SK-N-SH (cell line): Measurements from ENCODE around the gene FAT1.

Source experiments
- FOXM1 ChIP-seq: IDR thresholded peaks from 2 replicates; pipeline ENCODE4 v1.4.0; 2012; ENCODE audit warnings: low read depth, mild to moderate bottlenecking
- GABPA ChIP-seq: IDR thresholded peaks from 2 replicates; pipeline ENCODE4 v1.4.0; 2012; ENCODE audit warnings: low read depth, mild to moderate bottlenecking
- GATA2 ChIP-seq: sonication (generic); formaldehyde crosslinking; IDR thresholded peaks from 2 replicates; pipeline ENCODE4 v1.5.0; 2020; ENCODE audit warnings: mild to moderate bottlenecking, missing genetic modification reagents
- RAD21 ChIP-seq: IDR thresholded peaks from 2 replicates; pipeline ENCODE4 v1.6.1; 2012; ENCODE audit warnings: mild to moderate bottlenecking, low read length
- RCOR1 ChIP-seq: fragments of 150-350 bp; IDR thresholded peaks from 2 replicates; pipeline ENCODE4 v1.6.1; 2017; ENCODE audit warnings: antibody characterized with exemption, low read length
- TF ChIP-seq, protein P1 (sequence below): IDR thresholded peaks from 2 replicates; pipeline ENCODE4 v1.6.1; 2012; ENCODE audit warnings: mild to moderate bottlenecking, low read depth, low read length, moderate library complexity
- TF ChIP-seq, protein P2 (sequence below): fragments of 200-600 bp; sonication (generic); IDR thresholded peaks from 2 replicates; pipeline ENCODE4 v1.6.1; 2017; ENCODE audit warnings: antibody characterized with exemption, mild to moderate bottlenecking, moderate library complexity
- TF ChIP-seq, protein P3 (sequence below): IDR thresholded peaks from 2 replicates; pipeline ENCODE4 v1.4.0; 2012; ENCODE audit warnings: low read depth

GRCh38 chr4:186701788-186702187 lies 21.9 kb downstream of the FAT1 start:
- TF ChIP-seq GATA2 (no peak), RCOR1 (no peak), FOXM1 (no peak), RAD21 (no peak), GABPA (no peak)
- TF ChIP-seq, protein P1, sequence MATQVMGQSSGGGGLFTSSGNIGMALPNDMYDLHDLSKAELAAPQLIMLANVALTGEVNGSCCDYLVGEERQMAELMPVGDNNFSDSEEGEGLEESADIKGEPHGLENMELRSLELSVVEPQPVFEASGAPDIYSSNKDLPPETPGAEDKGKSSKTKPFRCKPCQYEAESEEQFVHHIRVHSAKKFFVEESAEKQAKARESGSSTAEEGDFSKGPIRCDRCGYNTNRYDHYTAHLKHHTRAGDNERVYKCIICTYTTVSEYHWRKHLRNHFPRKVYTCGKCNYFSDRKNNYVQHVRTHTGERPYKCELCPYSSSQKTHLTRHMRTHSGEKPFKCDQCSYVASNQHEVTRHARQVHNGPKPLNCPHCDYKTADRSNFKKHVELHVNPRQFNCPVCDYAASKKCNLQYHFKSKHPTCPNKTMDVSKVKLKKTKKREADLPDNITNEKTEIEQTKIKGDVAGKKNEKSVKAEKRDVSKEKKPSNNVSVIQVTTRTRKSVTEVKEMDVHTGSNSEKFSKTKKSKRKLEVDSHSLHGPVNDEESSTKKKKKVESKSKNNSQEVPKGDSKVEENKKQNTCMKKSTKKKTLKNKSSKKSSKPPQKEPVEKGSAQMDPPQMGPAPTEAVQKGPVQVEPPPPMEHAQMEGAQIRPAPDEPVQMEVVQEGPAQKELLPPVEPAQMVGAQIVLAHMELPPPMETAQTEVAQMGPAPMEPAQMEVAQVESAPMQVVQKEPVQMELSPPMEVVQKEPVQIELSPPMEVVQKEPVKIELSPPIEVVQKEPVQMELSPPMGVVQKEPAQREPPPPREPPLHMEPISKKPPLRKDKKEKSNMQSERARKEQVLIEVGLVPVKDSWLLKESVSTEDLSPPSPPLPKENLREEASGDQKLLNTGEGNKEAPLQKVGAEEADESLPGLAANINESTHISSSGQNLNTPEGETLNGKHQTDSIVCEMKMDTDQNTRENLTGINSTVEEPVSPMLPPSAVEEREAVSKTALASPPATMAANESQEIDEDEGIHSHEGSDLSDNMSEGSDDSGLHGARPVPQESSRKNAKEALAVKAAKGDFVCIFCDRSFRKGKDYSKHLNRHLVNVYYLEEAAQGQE, result no peak
- TF ChIP-seq, protein P2, sequence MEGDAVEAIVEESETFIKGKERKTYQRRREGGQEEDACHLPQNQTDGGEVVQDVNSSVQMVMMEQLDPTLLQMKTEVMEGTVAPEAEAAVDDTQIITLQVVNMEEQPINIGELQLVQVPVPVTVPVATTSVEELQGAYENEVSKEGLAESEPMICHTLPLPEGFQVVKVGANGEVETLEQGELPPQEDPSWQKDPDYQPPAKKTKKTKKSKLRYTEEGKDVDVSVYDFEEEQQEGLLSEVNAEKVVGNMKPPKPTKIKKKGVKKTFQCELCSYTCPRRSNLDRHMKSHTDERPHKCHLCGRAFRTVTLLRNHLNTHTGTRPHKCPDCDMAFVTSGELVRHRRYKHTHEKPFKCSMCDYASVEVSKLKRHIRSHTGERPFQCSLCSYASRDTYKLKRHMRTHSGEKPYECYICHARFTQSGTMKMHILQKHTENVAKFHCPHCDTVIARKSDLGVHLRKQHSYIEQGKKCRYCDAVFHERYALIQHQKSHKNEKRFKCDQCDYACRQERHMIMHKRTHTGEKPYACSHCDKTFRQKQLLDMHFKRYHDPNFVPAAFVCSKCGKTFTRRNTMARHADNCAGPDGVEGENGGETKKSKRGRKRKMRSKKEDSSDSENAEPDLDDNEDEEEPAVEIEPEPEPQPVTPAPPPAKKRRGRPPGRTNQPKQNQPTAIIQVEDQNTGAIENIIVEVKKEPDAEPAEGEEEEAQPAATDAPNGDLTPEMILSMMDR, result no peak
- TF ChIP-seq, protein P3, sequence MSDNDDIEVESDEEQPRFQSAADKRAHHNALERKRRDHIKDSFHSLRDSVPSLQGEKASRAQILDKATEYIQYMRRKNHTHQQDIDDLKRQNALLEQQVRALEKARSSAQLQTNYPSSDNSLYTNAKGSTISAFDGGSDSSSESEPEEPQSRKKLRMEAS, result no peak
